NCI-H2081 (cell line): ENCODE data around the gene MYO5B.

Source experiments
- DNase-seq, 2 experiments: peaks; one replicate each; lab custom pipeline; 2025; lab: John Stamatoyannopoulos, UW

MYO5B gene

DNA sequence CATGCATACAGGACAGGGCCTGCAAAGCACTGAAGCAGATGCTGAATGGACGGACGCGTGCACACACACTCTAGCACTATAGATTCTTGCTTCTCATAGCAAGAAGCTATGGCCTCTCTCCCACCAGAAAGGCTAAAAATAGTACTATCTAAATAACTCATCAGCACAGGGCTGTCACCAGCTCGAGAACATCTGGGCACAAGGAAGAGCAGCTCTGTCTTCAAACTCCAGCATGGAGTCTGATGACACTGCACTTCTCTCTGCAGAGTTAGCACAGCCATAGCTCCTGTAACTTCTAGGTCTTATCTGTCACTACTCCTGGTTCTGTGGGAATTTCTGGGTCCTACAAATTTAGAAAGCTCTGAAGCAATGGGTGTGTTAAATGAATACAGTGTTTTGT lies 123.5 kb downstream of the MYO5B start:
- no peak for DNase-seq

DNA sequence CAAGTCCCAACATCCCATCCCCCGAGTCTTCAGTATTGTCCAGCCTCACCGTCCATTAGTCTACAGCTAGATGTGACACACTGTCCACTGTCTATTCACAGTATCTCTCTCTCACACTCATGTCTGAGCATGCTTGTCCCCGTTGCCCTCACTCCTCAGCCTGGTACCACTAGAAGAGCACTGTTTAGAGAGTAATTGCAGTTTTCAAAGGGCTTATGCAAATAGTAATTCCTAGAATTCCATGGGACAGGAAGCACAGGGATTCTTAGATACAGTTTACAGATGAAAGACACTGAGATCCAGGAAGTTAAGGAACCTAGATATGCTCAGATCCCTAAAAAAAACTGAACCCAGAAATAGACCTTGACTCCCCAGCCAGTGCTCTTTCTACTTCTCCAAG lies 125.5 kb downstream of the MYO5B start:
- DNase-seq, result no peak

DNA sequence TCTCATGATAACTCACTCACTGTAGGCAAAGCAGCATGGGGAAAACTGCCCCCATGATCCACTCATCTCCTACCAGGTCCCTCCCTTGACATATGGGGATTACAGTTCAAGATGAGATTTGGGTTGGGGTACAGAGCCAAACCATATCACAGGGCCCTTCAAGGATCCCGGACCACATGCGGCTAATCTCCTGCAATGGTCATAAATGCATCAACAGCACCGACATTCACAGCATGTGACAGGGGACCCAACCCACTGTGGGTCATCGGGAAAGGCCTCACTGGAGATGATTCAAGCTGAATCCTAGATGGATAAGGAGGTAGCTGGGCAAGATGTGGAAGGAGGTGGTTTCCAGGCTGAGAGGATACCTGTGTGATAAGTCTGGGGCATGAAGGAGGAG lies 129.4 kb downstream of the MYO5B start:
- no peak for DNase-seq

DNA sequence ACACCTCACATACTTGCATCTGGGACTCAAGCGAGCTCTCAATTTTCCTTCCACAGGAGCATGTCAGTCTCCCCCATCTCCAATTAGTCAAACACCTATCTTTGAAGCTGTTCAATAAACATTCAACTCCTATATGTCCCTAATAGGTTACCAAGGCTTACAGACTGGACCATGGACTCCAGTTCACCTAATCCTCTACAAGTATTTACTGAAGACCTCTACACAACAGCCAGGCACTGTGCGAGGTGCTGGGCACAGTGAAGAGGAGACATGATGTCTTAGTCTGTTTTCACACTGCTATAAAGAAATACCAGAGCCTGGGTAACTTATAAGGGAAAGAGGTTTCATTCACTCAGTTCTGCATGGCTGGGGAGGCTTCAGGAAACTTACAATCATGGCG lies 129.9 kb downstream of the MYO5B start:
- DNase-seq, result no peak

DNA sequence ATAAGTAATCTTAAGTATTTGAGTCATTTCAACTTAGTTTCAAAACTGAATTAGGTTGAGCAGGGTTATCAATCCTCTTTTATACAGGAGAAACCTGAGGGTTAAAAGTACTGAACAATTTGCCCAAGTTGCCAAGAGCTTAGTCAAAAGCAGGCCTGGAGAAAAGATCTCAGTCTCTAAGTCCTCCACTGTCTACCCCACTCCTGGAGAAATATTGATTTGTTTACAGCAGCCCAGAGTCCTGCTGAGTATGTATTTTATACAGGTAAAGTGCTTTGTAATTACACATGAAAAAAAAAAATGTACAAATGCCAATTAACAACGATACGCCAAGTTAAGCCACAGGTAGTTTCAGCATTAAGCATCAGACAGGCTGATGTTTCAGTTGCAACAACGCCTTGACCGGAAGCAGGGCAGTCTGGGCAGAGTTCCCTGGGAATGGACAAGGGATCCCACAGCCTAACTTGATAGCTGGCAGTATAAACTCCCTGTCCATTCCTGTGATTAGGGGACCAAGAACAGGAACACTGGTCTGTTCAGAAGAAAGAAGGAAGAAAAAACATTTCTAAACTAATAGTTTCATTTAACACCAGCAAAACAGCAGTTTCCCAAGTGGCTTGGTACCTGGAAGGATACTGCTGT lies 132.9 kb downstream of the MYO5B start:
- no peak for DNase-seq

- DNase-seq, result no peak
These were observed 134.1 kb downstream of the MYO5B start for GRCh38 chr18:50060822-50061221.

GRCh38 chr18:50058731-50059130 lies 136.2 kb downstream of the MYO5B start:
- no peak for DNase-seq

- no peak for DNase-seq
These were observed 137.9 kb downstream of the MYO5B start for GRCh38 chr18:50057009-50057408.

GRCh38 chr18:50056185-50056584 lies 138.8 kb downstream of the MYO5B start:
- DNase-seq, result no peak

DNA sequence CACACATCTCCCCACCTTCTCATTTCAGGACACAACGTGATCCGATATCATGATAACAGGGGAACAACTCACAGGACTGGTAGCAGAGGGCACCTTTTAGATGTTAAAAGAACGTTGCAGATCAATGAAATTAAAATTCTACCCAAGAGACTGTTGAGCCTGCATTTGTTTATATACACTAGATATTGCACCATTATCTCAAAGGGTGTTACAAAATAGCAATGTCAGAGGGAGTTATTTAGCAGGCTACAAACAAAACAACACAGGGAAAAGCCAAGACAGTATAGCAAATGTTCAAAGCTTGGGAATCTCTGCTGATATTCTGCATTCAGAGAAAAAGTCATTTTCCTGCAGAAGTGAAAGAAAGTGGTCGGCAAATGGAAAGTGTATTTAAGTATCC lies 139.5 kb downstream of the MYO5B start:
- no peak for DNase-seq

DNA sequence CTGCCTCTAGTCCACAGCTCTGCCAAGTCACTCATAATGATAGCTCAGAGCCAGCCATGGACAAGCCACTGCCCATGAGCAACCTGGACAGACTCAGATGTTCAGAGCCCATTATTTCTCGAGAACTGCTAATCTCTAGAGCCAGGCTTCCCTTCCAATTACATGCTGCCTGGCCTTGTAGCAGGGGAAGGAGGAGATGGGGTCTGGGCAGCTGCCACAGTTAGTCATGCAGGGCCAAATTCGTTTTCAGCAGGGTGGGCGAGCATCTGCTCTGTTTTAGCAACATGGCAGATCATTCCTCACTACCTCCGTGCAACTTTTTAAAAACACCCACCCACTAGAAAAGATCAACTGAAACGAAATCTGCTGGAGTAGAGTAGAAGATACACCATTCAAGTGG lies 141.8 kb downstream of the MYO5B start:
- no peak for DNase-seq

DNA sequence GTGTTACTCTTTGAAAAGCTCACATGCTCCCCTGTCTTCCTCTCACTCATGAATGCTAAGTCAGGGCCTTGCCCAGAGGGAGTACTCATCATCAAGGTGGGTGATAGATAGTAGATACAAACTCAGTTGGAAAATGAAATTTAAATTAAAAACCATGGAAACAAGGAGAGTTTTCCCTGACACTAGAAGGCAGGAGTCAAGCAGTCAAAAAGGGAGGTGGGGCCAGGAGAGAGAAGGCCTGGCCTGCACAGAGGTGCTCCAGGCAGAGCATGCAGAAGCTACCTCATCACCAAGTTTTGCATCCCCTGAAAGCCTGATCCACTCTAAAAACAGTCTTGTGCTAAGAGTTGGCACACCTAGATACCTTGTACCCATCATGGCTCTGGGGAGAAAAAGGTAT lies 143.7 kb downstream of the MYO5B start:
- no peak for DNase-seq

GRCh38 chr18:50045126-50045525 lies 149.8 kb downstream of the MYO5B start:
- DNase-seq, result no peak

DNA sequence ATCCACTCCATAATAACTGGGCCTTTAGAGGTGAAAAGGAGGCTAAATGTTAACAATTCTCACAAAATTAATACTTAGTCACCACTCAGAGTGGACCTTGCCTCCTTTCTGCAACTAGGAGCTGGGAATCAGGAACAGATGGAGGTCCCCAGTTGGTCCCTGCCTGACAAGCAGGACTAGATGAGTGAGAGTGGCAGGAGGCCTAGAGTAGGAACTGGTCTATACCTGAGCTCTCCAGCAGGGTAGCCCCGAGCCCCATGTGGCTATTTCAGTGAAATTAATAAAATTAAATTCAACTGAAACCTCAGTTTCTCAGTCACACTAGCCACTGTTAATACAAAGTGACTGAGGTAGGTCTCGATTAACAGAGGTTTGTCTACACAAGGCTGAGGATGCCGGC lies 150.5 kb downstream of the MYO5B start:
- no peak for DNase-seq

DNA sequence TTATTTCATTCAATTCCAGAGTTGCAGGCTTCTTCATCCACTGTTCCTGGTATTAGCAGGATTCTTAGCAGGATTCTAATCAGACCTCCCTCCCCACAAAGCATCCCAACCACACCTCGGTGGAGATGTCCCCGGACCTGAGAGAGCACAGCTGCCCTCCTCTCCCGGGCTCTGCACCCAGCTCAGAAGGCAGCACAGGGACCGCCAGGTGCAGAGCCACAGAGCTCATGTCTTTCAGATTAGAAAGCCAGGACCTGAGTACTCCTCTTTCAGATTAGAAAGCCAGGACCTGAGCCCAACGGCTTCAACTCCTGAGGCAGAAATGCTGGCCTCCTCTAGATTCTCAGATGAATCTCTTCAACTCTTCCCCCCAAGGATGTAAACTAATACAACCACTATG lies 152.3 kb downstream of the MYO5B start:
- no peak for DNase-seq

GRCh38 chr18:50039746-50040145 lies 155.2 kb downstream of the MYO5B start:
- DNase-seq, result no peak

DNA sequence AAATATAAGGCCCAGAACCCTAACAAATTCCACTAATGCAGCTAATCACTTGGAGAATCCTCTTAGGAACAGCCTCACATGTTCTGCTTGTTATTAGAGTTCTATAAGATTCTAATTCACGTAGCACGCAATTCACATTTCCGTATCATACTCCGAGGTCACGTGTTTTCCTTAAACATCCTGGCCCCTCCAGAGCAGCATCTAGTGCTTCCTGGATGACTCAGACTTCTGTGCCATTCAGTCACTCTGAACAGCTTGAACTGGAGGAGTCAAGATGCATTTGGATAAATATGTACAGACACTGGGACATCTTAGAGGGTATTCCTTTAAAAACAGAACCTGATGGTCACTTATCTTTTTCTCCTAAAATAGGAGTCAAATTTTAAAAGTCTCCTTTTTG lies 156.5 kb downstream of the MYO5B start:
- no peak for DNase-seq

DNA sequence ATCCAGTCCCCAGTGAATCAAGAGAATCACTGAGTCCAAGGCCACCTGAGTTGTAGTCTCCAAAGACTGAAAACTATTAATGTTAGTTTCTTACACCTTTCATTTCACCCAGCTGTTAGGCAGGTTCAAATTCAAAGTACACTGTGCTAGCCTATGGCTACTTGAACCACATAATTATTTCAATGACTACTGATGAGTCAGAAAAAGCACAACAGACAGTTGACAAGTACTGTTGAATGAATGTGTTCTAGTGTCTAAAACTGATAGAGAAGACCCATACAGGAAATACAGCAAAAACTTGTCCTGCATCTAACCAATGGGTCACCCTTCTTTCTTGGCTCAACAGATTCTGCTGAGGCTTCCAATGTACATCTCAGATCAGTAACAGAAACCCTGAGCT lies 160.9 kb downstream of the MYO5B start:
- DNase-seq, result no peak

- DNase-seq, result no peak
These were observed 161.9 kb downstream of the MYO5B start for GRCh38 chr18:50033004-50033403.

DNA sequence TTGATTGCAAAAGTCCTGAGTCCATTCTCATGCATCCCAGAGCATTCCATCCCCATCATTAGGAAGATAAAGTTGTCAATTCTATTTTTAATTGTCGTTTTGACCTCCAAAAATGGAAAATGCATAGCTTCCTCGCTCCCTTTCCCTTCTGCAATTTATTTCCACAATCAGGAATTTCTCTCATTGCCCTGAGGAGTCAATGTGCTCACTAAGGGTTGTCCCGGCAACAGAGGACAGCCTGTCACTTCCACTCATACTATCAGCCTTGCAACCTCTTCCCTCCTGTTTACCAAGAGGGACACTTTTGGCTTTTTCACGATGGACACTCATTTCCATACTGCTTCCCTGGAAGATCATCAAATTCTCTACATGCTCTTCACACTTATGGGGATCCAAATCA lies 164.8 kb downstream of the MYO5B start:
- DNase-seq, result no peak

GRCh38 chr18:50027996-50028395 lies 167.0 kb downstream of the MYO5B start:
- DNase-seq, result no peak

- DNase-seq, result no peak
These were observed 170.5 kb downstream of the MYO5B start for GRCh38 chr18:50024466-50024865.

- no peak for DNase-seq
These were observed 172.0 kb downstream of the MYO5B start for GRCh38 chr18:50022985-50023384.

DNA sequence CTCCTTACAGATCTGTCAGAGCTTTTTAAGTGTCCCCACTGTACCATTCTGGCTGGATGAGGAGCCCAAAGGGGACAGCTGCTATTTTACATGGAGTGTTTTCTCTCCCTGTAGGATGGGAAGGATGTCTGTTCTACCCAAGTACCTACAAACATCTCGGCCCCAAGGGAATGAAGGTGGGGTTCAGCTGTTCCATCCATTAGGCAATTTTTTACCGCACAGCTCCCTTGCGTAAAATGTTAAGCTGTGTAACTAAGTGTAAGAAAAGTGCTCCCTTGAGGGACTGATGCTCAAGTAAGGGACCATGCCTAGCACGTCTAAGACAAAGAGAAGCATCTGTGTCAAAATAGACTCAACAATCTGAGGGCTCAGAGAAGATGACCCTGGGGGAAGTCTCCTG lies 180.3 kb downstream of the MYO5B start:
- no peak for DNase-seq
